Measurements from ENCODE around the gene SLCO1B3.

- TF ChIP-seq CTCF (IDR thresholded peaks at IDR 0.05) (no peak), CBX2 (IDR thresholded peaks at IDR 0.05; ENCODE audit: borderline replicate concordance, low read depth) (no peak), USF2 (IDR thresholded peaks at IDR 0.05) (no peak), MYC (IDR thresholded peaks at IDR 0.05; ENCODE audit: borderline replicate concordance, low read length) (no peak), REST (IDR thresholded peaks at IDR 0.05) (no peak)
Observed at GRCh38 chr12:20917819-20918218, 107.3 kb downstream of the SLCO1B3 start.

Data from A549 (cell line).